Breast epithelium (tissue), 3 donors: ENCODE measurements around the gene LILRA6.

Source experiments
- CTCF ChIP-seq, 3 donors: fragments of 450-650 bp; IDR thresholded peaks; one replicate each; pipeline ENCODE4 v1.5.1; 2016 to 2017; ENCODE audit warnings: antibody characterized with exemption in 3 of 3, mild to moderate bottlenecking in 3 of 3, moderate library complexity in 3 of 3
- POLR2A ChIP-seq: fragments of 450-650 bp; IDR thresholded peaks from one replicate; pipeline ENCODE4 v1.6.1; 2016; ENCODE audit warnings: antibody characterized with exemption, mild to moderate bottlenecking, moderate library complexity
- POLR2AphosphoS5 ChIP-seq, 3 donors: sonication (generic); formaldehyde crosslinking; IDR thresholded peaks; one replicate each; pipeline ENCODE4 v1.6.1; 2017; ENCODE audit warnings: antibody characterized with exemption in 3 of 3

GRCh38 chr19:54252243-54252642 lies 9.7 kb upstream of the LILRA6 start:
- TF ChIP-seq CTCF (IDR thresholded peaks at IDR 0.05) (no peak), POLR2A (no peak), POLR2AphosphoS5 (IDR thresholded peaks at IDR 0.05) (no peak)
